Nephron progenitor cell (in vitro differentiated cells): ENCODE measurements around the gene GDPD1.

Source experiments
- DNase-seq: peaks from one replicate; pipeline ENCODE4 v3.0.0; 2021
- H3K27ac Mint-ChIP-seq: 2 replicates; pipeline ENCODE4 v1.8.0; 2021; ENCODE audit warnings: mild to moderate bottlenecking, moderate library complexity, mixed read lengths
- H3K27me3 Mint-ChIP-seq: 2 replicates; pipeline ENCODE4 v1.8.0; 2021; ENCODE audit warnings: mild to moderate bottlenecking, low read depth, mixed read lengths; ENCODE audit not compliant: poor library complexity
- H3K36me3 Mint-ChIP-seq: 2 replicates; pipeline ENCODE4 v1.8.0; 2021; ENCODE audit warnings: low read depth, mixed read lengths
- H3K4me1 Mint-ChIP-seq: 2 replicates; pipeline ENCODE4 v1.8.0; 2021; ENCODE audit warnings: mixed read lengths
- H3K4me3 Mint-ChIP-seq: 2 replicates; pipeline ENCODE4 v1.8.0; 2021; ENCODE audit warnings: mild to moderate bottlenecking, moderate library complexity, mixed read lengths
- H3K9me3 Mint-ChIP-seq: 2 replicates; pipeline ENCODE4 v1.8.0; 2021; ENCODE audit warnings: mild to moderate bottlenecking, moderate library complexity, mixed read lengths
- TF ChIP-seq, protein P1 (sequence below): fragments of 200-600 bp; sonication (generic); IDR thresholded peaks from 2 replicates; pipeline ENCODE4 v1.5.0; 2021; ENCODE audit warnings: antibody characterized with exemption

The GDPD1 gene

DNA sequence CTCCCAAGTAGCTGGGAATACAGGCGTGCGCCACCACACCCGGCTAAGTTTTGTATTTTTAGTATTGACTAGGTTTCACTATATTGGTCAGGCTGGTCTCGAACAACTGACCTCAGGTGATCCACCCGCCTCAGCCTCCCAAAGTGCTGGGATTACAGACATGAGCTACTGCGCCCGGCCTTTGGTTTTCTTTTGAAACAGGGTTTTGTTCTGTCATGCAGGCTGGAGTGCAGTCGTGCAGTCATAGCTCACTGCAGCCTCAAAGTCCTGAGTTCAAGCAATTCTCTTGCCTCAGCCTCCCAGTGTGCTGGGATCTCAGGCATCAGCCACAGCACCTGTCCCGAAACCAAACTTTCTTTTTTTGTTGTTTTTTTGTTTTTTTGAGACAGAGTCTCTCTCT is 39.7 kb upstream of the GDPD1 start:
- Mint-ChIP-seq H3K27me3 (no peaks in the 10 kb centered on the region), H3K9me3 (no peaks in the 10 kb centered on the region), H3K36me3 (peaks cover 50% of the 10 kb centered on the region), H3K4me1 (peaks cover 25% of the 10 kb centered on the region), H3K27ac (no peak overlapping the region), H3K4me3 (no peak overlapping the region)
- TF ChIP-seq, protein P1, sequence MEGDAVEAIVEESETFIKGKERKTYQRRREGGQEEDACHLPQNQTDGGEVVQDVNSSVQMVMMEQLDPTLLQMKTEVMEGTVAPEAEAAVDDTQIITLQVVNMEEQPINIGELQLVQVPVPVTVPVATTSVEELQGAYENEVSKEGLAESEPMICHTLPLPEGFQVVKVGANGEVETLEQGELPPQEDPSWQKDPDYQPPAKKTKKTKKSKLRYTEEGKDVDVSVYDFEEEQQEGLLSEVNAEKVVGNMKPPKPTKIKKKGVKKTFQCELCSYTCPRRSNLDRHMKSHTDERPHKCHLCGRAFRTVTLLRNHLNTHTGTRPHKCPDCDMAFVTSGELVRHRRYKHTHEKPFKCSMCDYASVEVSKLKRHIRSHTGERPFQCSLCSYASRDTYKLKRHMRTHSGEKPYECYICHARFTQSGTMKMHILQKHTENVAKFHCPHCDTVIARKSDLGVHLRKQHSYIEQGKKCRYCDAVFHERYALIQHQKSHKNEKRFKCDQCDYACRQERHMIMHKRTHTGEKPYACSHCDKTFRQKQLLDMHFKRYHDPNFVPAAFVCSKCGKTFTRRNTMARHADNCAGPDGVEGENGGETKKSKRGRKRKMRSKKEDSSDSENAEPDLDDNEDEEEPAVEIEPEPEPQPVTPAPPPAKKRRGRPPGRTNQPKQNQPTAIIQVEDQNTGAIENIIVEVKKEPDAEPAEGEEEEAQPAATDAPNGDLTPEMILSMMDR = no peak
- DNase-seq = no peak

DNA sequence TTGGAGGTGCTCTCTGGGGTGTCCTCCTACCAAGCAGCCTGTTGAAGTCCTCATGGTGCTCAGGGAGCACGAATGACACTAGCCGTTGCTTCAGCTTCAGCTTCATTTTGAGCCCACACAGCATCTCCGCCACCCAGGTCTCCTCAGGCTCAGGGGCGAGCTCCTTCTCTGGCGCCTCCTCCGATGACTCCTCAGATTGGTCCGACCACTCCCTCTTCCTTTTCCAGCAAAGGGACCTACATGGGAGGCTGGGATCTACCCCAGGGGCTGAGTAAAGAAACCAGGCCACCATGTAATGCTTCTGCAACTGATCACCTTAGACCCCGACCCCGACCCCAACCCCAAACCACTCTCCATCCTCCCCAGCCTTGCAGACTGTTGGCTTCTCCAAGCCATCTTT is 38.8 kb upstream of the GDPD1 start:
- TF ChIP-seq, protein P1 = no peak
- peaks cover 18% of the 10 kb centered on the region for H3K4me1 Mint-ChIP-seq
- DNase-seq = no peak
- H3K27ac Mint-ChIP-seq = no peak overlapping the region
- no peaks in the 10 kb centered on the region for H3K9me3 Mint-ChIP-seq
- H3K4me3 Mint-ChIP-seq = no peak overlapping the region
- H3K27me3 Mint-ChIP-seq = no peaks in the 10 kb centered on the region
- H3K36me3 Mint-ChIP-seq = peaks cover 48% of the 10 kb centered on the region

GRCh38 chr17:59185997-59186396 is 34.3 kb upstream of the GDPD1 start:
- H3K27me3 Mint-ChIP-seq = no peaks in the 10 kb centered on the region
- no peaks in the 10 kb centered on the region for H3K9me3 Mint-ChIP-seq
- TF ChIP-seq, protein P1 = no peak
- H3K36me3 Mint-ChIP-seq = peaks cover 46% of the 10 kb centered on the region
- no peak overlapping the region for H3K4me3 Mint-ChIP-seq
- no peaks in the 10 kb centered on the region for H3K4me1 Mint-ChIP-seq
- H3K27ac Mint-ChIP-seq = no peak overlapping the region
- no peak for DNase-seq

DNA sequence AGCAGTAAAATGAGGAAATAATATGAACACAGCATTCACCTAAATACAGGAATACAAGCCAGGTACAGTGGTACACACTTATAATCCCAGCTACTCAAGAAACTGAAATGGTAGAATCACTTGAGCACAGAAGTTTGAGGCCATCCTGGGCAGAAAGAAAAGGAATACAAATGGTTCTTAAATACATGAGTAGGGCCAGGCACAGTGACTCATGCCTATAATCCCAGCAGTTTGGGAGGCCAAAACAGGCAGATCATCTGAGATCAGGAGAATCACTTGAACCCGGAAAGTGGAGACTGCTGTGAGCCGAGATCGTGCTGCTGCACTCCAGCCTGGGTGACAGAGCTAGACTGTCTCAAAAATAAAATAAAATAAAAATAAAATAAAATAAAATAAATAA is 33.5 kb upstream of the GDPD1 start:
- H3K9me3 Mint-ChIP-seq = no peaks in the 10 kb centered on the region
- no peak overlapping the region for H3K4me3 Mint-ChIP-seq
- H3K27ac Mint-ChIP-seq = no peak overlapping the region
- H3K27me3 Mint-ChIP-seq = no peaks in the 10 kb centered on the region
- no peaks in the 10 kb centered on the region for H3K4me1 Mint-ChIP-seq
- DNase-seq = no peak
- TF ChIP-seq, protein P1 = no peak
- peaks cover 45% of the 10 kb centered on the region for H3K36me3 Mint-ChIP-seq

DNA sequence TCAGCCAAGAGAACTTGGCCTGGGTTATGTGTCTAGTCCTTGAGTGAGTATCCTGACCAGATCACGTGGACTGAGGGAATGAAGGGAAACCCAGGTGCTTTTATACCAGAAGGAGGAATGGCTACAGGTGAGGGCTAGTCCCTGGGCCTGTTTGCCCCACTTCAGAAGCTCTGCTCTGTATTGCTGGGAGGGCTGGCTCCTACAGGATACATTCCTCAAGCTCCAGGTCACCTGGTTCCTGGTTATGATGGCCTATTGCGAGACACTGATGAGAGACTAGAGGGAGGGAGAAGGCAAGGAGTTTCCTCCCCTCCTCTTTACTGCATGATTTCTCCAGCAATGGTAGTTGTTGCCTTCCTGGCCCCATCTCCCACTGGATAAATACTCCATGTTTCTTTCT is 29.5 kb upstream of the GDPD1 start:
- DNase-seq = no peak
- H3K27me3 Mint-ChIP-seq = no peaks in the 10 kb centered on the region
- TF ChIP-seq, protein P1 = no peak

DNA sequence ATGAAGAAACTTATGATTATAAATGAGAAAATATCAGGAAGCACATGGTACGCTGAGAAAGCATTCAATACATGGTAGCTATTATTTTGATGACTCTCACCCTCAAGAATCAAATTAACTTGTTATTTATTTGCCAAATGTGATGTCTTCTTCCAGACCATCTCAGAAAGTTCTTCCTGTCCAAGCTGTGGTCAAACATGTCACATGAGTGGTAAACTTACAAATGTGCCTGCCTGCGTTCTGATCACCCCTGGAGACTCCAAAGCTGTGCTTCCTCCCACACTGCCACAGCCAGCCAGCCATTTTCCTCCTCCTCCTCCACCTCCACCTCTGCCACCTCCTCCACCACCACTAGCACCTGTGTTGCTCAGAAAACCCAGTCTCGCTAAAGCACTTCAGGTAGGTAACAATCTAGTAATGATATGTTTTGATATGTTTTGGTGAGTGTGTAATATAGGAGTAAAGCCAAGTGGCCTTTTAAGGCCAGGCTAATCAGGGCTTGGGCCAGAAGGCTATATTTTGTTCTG is 26.9 kb upstream of the GDPD1 start:
- Mint-ChIP-seq H3K4me1 (no peaks in the 10 kb centered on the region), H3K36me3 (peaks cover 49% of the 10 kb centered on the region), H3K27me3 (no peaks in the 10 kb centered on the region), H3K4me3 (no peak overlapping the region), H3K27ac (no peak overlapping the region), H3K9me3 (no peaks in the 10 kb centered on the region)
- TF ChIP-seq, protein P1 = no peak
- no peak for DNase-seq

More for the DNA sequence above, 29.5 kb upstream of the GDPD1 start:
- peaks cover 54% of the 10 kb centered on the region for H3K36me3 Mint-ChIP-seq
- H3K4me1 Mint-ChIP-seq = no peaks in the 10 kb centered on the region
- H3K9me3 Mint-ChIP-seq = no peaks in the 10 kb centered on the region
- H3K4me3 Mint-ChIP-seq = no peak overlapping the region
- H3K27ac Mint-ChIP-seq = no peak overlapping the region
